ENCODE measurements around the gene MOB4. TPM values are rescaled to one million over a fixed set of nuclear protein-coding genes. Genes with fewer than 3 reads are reported as not detected.
"Not testable (repeated sequence)": the region's sequence is repeated elsewhere in the genome, so short reads cannot be mapped to it uniquely, and the experiment has no call there.

Gene MOB4
- total RNA-seq (26.4 and 33.0 TPM in 2 replicates), polyA plus RNA-seq (96.4 and 115 TPM in 2 replicates)

DNA sequence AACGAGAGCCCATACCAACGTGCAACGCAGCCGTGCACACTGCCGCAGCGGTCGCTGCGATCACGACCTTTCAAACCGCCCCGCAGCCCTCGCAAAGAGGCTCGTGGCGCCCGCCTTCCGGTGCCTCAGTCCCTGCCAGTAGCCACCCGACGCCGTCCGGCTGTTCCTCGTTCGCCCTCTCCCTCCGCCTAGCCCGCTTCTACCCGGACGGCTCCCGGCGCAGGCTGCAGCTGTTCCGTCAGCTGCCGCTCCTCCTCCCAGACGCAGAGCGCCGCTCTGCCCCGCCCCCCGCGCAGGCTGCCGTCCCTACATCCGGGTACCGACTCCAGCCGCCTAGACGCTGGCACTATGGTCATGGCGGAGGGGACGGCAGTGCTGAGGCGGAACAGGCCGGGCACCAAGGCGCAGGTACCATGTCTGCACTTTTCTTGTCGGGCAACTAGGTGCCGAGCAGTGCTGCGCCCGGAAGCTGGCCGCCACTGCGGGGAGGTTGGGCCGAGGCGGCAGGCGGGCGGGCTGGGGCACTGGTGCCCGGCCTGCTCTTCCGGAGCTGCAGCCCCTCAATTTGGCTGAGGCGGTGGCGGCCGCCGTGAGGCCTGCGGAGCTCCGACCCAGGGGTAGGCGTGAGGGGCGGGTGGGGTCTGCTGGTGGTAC is at the start of gene MOB4:
Gene MOB4 (plus strand): TSS at position 328 of the 654 bp plus-strand sequence. CDS start 21 bp downstream, at position 349.
- Histone ChIP-seq H3K4me1 (ENCODE audit: low read depth) (peaks cover 24% of the 10 kb centered on the region), H3K4me3 (peak within 1 kb of the TSS; percentile 63), H3K27me3 (no peaks in the 10 kb centered on the region), H3K9me3 (ENCODE audit: low read depth) (no peaks in the 10 kb centered on the region), H3K27ac (peak within 1 kb of the TSS; percentile 90), H3K36me3 (no peaks in the 10 kb centered on the region)
- DNase-seq (ENCODE audit: low read depth in 1 of 2, low spot score in 1 of 2), result peak; percentile 97
- TF ChIP-seq, protein P1, sequence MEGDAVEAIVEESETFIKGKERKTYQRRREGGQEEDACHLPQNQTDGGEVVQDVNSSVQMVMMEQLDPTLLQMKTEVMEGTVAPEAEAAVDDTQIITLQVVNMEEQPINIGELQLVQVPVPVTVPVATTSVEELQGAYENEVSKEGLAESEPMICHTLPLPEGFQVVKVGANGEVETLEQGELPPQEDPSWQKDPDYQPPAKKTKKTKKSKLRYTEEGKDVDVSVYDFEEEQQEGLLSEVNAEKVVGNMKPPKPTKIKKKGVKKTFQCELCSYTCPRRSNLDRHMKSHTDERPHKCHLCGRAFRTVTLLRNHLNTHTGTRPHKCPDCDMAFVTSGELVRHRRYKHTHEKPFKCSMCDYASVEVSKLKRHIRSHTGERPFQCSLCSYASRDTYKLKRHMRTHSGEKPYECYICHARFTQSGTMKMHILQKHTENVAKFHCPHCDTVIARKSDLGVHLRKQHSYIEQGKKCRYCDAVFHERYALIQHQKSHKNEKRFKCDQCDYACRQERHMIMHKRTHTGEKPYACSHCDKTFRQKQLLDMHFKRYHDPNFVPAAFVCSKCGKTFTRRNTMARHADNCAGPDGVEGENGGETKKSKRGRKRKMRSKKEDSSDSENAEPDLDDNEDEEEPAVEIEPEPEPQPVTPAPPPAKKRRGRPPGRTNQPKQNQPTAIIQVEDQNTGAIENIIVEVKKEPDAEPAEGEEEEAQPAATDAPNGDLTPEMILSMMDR (IDR thresholded peaks at IDR 0.05; ENCODE audit: low read depth, low read length), result no peak

DNA sequence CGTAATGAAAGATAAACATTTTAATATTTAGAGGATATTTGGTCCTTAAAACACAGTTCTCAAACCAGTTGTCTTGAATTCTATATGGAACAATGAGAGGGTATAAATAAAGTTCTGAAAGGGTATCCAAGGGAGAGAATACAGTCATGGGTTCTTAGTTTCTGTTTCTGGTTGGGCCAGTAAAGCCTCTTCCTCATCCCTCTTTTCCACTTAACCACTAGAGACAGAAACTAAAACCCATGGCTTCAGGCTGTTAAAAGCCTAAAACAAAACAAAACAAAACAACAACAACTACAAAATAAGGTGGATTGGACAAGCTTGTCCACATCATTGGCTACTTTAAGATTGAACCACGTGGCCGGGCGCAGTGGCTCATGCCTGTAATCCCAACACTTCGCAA is 43.7 kb upstream of the MOB4 start:
- DNase-seq (ENCODE audit: low read depth in 1 of 2, low spot score in 1 of 2), result no peak
- Histone ChIP-seq H3K9me3 (ENCODE audit: low read depth) (no peaks in the 10 kb centered on the region), H3K27ac (no peak overlapping the region), H3K27me3 (no peaks in the 10 kb centered on the region), H3K4me3 (no peak overlapping the region), H3K36me3 (peaks cover 44% of the 10 kb centered on the region), H3K4me1 (ENCODE audit: low read depth) (no peaks in the 10 kb centered on the region)
- TF ChIP-seq, protein P1 (IDR thresholded peaks at IDR 0.05; ENCODE audit: low read depth, low read length), result no peak

DNA sequence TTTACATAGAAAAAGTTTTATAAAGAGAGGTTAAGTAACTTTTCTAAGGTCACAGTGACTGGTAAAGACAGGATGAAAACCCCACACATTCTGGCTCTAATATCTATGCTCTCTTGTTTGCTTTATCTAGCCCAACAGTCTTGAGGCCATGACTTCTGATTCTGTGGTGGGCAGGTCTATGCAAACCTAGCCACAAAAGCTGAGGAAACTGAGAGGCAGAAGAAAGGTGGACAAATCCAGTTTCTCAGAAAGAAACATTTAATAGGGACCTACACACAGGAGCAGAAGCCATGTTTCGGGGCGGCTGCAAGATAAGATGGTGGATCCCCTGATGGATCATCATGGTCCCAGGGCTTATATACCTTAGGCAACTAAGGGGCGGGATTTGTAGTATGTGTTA is 38.1 kb upstream of the MOB4 start:
- TF ChIP-seq, protein P1 (IDR thresholded peaks at IDR 0.05; ENCODE audit: low read depth, low read length), result no peak
- Histone ChIP-seq H3K4me3 (no peak overlapping the region), H3K9me3 (ENCODE audit: low read depth) (no peaks in the 10 kb centered on the region), H3K27me3 (no peaks in the 10 kb centered on the region), H3K4me1 (ENCODE audit: low read depth) (no peaks in the 10 kb centered on the region), H3K36me3 (peaks cover 25% of the 10 kb centered on the region), H3K27ac (no peak overlapping the region)
- no peak for DNase-seq (ENCODE audit: low read depth in 1 of 2, low spot score in 1 of 2)

DNA sequence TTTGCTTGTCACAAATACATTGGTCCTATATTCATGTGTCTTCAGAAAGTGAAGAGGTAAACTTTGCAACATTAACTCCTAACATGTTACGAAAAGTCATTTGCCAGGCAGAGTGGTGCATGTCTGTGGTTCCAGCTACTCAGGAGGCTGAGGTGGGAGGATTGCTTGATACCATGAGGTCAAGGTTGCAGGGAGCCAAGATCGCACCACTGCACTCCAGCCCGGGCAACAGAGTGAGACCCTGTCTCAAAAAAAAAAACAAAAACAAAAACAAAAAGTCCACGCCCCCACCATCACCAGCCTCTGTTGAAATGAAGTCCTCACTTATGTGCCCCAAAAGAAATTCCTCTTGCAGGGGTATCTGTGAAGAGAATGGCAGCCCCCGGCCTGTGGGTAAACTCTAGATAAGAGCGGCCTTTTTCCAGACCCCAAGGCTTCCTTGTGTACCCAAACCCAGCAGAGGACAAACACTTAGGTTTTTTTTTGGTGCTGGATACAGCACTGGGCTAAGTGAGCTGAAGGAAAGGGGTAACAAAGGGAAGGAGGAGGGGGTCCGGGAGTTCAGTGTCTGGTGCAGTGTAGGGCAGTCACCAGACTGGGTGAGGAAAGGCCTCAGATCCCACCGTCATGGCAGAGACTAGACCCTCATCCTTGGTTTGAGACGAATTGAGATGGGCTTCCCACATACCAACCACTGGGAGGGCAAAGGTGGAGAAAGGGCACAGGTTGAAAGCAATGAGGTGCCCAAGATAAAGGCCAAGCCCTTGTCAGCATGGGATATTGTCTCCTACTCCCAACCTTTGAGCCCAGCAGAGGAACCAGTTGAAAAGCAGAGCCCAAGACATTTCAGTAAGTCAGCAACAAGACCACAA is 35.5 kb upstream of the MOB4 start:
- H3K9me3 ChIP-seq (ENCODE audit: low read depth), result no peaks in the 10 kb centered on the region
- TF ChIP-seq, protein P1 (IDR thresholded peaks at IDR 0.05; ENCODE audit: low read depth, low read length), result no peak

DNA sequence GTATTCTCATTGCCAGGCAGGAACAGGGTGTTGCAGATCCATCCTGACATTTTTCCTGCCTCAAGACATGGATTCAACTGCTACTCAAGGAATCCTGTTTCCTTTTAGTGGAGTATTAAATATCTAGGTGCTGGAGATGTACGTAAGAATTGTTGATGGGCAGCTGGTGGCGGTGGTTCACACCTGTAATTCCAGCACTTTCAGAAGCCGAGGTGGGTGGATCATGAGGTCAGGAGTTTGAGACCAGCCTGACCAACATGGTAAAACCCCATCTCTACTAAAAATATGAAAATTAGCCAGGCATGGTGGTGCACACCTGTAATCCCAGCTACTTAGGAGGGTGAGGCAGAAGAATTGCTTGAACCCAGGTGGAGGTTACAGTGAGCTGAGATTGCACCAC is 31.6 kb upstream of the MOB4 start:
- H3K27me3 ChIP-seq; DNase-seq (ENCODE audit: low read depth in 1 of 2, low spot score in 1 of 2); H3K9me3 ChIP-seq (ENCODE audit: low read depth); H3K4me3 ChIP-seq; H3K4me1 ChIP-seq (ENCODE audit: low read depth); H3K27ac ChIP-seq: not testable (repeated sequence)
- peaks cover 33% of the 10 kb centered on the region for H3K36me3 ChIP-seq

More for the DNA sequence above, 35.5 kb upstream of the MOB4 start:
- H3K4me1 ChIP-seq (ENCODE audit: low read depth), result no peaks in the 10 kb centered on the region
- peaks cover 7% of the 10 kb centered on the region for H3K36me3 ChIP-seq
- H3K4me3 ChIP-seq, result no peak overlapping the region
- DNase-seq (ENCODE audit: low read depth in 1 of 2, low spot score in 1 of 2), result no peak
- no peaks in the 10 kb centered on the region for H3K27me3 ChIP-seq
- no peak overlapping the region for H3K27ac ChIP-seq

DNA sequence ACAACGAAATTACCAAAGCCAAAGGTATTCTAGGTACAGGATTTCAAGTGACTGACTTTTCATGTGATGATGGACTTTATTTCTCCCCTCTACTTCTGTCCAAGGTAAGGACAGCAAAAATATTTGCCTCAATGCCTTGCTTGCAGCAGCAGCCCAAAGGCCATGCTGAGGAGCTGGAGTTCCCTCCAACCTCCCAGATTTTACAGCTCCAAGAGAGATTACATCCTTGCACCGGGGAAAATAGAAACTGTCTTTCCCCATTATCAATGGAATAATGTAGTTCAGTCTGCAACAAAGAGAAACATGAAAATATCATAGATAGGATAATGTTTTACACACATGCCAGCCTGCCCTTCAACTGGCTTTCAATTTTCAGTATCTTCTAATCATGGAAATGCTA is 29.7 kb upstream of the MOB4 start:
- no peak overlapping the region for H3K27ac ChIP-seq
- no peaks in the 10 kb centered on the region for H3K9me3 ChIP-seq (ENCODE audit: low read depth)
- H3K4me3 ChIP-seq, result no peak overlapping the region
- H3K36me3 ChIP-seq, result peaks cover 51% of the 10 kb centered on the region
- DNase-seq (ENCODE audit: low read depth in 1 of 2, low spot score in 1 of 2), result no peak
- TF ChIP-seq, protein P1 (IDR thresholded peaks at IDR 0.05; ENCODE audit: low read depth, low read length), result no peak
- no peaks in the 10 kb centered on the region for H3K27me3 ChIP-seq
- H3K4me1 ChIP-seq (ENCODE audit: low read depth), result no peaks in the 10 kb centered on the region
